Measurements from ENCODE around the gene HAVCR1.

Gene HAVCR1

DNA sequence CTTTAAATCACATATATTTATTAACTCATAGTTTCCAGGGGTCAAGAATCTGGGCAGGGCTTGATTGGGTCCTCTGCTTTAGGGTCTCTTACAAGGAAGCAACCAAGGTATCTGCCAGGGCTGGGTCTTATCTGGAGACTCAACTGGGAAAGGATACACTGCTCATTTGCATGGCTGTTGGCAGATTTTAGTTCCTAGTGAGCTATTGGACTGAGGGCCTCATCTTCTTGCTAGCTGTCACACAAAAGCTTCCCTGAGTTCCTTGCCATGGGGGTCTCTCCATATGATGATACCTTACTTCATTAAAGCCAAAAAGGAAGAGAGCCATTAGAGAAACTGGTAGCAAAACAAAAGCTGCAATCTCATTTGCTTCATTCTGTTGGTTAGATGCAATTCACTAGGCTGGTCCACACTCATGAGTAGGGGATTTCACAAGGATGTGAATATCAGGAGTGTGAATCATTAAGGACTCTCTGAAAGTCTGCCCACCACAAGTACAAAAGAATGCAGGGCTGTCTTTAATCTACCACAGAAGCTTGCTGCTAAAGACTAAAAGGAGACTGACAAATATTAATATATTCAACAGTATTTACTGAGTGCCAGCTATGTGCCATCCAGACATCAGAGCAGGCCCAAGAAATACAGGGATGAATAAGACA, 53.9 kb downstream of the HAVCR1 start:
- DNase-seq (ENCODE audit: low read depth in 2 of 2): no peak

DNA sequence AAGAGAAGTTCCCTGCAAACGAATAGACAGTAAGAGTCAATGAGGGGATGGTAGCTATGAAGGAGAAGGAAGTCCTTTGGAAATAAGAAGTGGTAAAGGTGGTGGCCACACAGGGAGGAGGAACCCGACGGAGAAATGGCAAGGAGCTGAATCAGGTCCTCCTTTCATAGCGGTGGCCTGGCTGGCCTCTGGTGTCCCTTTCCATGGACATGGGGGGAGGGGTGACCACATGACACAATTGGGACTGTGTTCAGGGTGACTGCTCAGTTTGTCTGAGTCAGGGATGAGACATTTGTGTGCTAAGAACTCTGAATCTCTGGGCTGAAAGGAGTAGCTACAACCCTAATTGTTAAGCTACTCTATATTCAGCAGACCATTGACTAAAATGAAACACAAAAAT, 67.2 kb downstream of the HAVCR1 start:
- DNase-seq (ENCODE audit: low read depth in 2 of 2): no peak

DNA sequence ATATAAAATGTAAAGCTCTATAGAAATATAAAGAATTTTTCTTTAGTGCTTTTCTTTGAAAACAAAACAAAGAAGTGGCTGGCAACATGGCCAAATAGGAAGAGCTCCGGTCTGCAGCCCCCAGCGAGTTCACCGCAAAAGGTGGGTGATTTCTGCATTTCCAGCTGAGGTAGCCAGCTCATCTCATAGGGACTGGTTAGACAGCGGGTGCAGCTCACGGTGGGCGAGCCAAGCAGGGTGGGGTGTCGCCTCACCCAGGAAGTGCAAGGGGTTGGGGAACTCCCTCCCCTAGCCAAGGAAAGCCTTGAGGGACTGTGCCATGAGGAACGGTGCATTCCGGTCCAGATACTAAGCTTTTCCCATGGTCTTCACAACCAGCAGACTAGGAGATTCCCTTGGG, 74.9 kb downstream of the HAVCR1 start:
- no peak for DNase-seq (ENCODE audit: low read depth in 2 of 2)

DNA sequence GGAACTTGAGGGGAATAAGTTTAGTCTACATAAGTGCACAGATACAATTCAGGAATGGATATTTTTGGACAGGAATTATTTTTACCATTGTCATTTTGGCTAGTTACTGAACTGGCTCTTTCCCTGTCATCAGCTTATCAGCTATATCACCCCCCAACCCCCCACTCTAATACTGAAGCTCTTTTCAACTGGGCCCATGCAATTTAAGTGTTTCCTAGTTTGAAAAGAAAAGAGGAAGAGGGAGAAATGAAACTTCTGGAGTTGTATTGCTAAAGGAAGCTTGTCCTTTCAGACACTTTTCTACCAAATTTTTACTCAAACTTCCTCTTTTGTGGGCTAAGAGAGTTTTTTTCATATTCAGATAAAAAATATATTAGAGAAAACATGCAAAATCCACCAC, 77.4 kb downstream of the HAVCR1 start:
- no peak for DNase-seq (ENCODE audit: low read depth in 2 of 2)

Data from stimulated activated CD4-positive, alpha-beta T cell treated with anti-CD3 and anti-CD28 coated beads, Interleukin-1b, Interleukin-23, amount 100 ng/mL, for 1 hour (primary cell).